Subcutaneous adipose tissue (tissue), 4 donors: Measurements from ENCODE around the gene DNM3. TPM values are rescaled to one million over a fixed set of nuclear protein-coding genes. Genes with fewer than 3 reads are reported as not detected.

Experiments used
- total RNA-seq, 4 donors: library from RNA; depleted of rRNA; stranded (reverse); fragments of >200 nt; gene quantifications; one replicate each; pipeline ENCODE4 v1.1.0, GENCODE V29; 2016
- TF ChIP-seq, protein P1 (sequence below): fragments of 450-650 bp; IDR thresholded peaks from one replicate; pipeline ENCODE4 v1.5.1; 2016; ENCODE audit warnings: low read depth, mild to moderate bottlenecking, control low read depth, antibody characterized with exemption, moderate library complexity

DNM3 gene
- total RNA-seq, 4 donors from 2014 or later: 4.1 to 8.8 (median 7.6) TPM

DNA sequence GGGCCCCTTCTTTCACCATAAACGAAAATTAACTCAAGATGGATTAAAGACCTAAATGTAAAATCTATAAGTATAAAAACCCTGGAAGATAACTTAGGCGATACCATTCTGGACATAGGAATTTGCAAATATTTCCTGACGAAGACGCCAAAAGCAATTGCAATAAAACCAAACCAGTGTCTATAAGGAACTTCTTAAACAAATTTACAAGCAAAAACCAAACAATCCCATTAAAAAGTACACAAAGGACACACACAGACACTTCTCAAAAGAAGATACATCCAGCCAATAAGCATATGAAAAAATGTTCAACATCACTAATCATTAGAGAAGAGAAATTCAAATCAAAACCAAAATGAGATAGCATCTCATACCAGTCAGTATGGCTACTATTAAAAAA is 500.4 kb downstream of the DNM3 start:
- TF ChIP-seq, protein P1, sequence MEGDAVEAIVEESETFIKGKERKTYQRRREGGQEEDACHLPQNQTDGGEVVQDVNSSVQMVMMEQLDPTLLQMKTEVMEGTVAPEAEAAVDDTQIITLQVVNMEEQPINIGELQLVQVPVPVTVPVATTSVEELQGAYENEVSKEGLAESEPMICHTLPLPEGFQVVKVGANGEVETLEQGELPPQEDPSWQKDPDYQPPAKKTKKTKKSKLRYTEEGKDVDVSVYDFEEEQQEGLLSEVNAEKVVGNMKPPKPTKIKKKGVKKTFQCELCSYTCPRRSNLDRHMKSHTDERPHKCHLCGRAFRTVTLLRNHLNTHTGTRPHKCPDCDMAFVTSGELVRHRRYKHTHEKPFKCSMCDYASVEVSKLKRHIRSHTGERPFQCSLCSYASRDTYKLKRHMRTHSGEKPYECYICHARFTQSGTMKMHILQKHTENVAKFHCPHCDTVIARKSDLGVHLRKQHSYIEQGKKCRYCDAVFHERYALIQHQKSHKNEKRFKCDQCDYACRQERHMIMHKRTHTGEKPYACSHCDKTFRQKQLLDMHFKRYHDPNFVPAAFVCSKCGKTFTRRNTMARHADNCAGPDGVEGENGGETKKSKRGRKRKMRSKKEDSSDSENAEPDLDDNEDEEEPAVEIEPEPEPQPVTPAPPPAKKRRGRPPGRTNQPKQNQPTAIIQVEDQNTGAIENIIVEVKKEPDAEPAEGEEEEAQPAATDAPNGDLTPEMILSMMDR: no peak

DNA sequence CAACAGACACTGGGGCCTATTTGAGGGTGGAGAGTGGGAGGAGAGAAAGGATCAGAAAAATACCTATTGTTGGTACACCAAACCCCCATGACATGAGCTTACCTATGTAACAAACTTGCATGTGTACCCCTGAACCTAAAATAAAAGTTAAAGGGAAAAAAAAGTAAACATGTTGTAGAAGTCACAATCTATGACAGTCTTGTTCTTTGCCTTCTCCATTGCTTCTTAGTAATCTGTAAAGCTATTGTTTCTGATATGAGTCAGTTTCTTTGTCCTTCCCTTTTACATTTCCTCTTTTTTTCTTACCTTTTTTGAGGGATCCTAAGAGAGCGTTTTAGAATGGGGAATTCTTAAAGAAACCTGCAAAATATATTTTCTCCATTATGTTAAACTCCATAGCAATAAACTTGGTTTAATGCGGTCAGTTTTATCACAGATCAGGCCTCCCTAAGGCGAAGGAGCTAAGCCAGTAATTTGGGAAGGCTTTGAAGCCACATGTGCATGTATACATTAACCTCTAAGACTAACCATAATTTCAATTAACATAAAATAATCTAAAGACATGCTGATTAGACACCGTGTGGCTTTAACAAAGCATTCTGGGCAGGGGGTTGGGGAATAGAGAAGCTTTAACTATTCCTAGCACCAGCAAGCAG is 501.4 kb downstream of the DNM3 start:
- TF ChIP-seq, protein P1: no peak

DNA sequence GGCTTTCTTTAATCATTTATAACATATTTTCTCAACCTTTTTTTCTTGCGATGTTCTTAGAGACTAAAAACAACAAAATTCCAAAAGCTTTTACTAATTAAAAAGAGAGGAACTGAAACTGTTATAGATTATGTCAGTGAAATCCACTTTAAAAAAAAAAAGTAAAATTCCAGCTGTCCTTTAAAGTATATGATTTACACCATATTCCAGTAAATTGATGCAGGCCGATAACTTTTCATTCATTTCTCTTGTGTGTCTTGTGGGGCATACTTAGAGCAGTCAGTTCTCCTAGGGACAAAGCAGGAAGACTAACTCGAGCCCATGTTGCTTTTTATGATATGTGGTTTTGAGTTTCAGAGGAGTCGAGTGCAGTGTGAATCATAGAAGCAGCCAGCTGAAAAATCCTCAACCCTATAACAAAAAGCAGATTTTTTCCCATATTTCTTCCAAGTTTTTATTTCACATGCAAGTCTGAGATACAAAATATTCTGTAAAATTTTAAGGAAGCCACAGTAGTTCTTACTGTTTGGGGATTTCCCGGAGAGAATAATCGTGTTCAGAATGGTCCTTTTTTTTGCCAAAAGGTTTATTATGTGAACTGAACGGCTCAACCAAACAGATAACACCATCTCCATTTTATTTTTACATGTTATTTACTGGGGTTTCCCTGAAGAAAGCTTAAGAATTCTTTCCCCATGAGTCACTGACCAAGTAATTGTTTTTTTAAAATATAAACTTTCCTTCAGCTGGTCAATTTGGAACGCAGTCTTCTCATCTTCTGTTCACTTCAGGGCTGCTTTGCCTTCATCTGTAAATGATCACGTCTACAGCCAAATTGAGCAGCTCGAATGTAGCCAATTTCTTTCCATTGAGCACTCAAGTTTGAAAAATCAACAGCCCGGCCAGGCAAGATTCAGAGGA is 502.2 kb downstream of the DNM3 start:
- TF ChIP-seq, protein P1: no peak

DNA sequence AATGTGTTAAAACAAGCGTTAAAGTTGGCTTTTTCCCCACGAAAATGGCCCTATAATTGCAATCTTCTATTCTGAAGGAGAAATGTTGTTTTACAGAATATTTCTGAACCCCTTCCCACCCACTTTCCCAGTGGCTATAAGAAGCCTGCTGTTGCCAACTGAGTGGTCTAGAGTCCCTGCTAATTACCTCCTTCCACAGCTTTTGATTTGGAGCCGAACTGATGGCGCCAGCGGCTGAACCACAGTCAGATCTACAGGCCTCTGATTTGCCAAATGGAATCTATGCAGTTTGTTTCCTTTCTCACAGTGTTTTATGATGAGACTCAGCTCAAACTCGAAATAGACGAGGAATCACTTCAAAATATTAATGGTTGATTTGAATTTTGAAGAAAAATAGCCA is 503.1 kb downstream of the DNM3 start:
- TF ChIP-seq, protein P1: no peak

DNA sequence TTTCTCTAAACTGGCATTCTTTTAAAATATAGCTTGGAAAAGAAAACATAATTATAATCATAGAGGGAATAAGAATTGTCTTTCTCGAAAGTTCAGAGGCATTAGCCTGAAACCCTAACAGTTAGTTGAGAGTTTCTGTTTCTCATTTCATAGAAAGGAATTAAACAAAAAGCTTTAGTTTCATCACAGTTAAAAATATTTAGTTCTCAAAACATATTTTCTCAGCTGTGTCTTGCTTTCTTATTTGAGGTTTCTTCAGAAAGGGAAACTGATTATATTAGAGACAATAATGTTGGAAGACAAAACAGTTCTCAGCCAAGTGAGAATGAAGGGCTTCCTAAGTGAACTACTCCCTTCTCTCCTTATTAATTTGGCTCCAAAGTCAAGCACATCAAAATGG is 503.8 kb downstream of the DNM3 start:
- TF ChIP-seq, protein P1: no peak

DNA sequence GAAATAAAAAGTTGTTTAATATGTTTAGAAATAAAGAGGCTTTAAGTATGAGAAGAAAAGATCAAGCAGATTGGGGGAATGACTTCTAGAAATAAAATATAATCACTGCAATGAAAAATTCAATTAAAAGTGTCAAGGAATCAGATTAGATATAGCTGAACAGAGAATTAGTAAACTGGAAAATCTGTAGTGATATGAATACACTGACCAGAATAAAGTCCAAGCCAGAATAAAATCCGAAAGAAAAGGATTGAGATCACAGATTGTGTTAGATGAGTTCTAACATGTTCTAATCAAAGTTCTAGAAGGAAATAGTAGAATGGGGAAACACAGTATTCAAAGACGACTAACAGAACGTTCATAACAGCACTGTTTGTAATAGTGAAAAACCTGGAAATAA is 506.1 kb downstream of the DNM3 start:
- TF ChIP-seq, protein P1: no peak

DNA sequence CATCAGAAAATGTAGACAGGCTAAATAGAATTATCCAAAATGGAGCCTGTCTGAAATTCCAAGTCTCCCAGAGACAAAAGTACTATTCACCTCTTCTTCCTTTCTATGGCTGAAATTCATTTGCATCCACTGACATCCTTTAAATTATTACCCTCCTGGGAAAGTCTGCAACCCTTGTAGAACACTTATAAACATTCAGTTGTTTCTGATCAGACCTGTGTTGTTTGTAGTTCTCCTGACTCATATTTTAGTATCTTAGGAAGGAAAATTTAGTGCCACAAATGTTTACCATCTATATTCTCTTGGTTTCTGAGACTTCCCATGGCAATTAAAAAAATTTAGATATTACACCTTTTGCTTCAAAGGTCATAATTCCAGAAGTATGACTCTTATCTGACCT is 509.6 kb downstream of the DNM3 start:
- TF ChIP-seq, protein P1: no peak
